ENCODE data around the gene MND1. TPM values are rescaled to one million over a fixed set of nuclear protein-coding genes. Genes with fewer than 3 reads are reported as not detected.
A peak's percentile ranks its signal among the peaks of the same experiment; 100 is the strongest.

Gene MND1, protein sequence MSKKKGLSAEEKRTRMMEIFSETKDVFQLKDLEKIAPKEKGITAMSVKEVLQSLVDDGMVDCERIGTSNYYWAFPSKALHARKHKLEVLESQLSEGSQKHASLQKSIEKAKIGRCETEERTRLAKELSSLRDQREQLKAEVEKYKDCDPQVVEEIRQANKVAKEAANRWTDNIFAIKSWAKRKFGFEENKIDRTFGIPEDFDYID
- polyA plus RNA-seq (ENCODE audit: insufficient read length in 3 of 3), result 10 to 100 TPM; 16.9 to 20.4 (median 20.3) TPM

GRCh38 chr4:153344131-153345011, at the start of gene MND1:
MND1 (plus strand) TSS chr4:153344688; CDS start chr4:153344738, 50 bp downstream.
- peak; percentile 62 to 83 (median 81) for DNase-seq (ENCODE audit: low read depth in 3 of 3, low spot score in 2 of 3)

- no peak for DNase-seq (ENCODE audit: low read depth in 3 of 3, low spot score in 2 of 3)
Observed at GRCh38 chr4:153295131-153295755, 49.2 kb upstream of the MND1 start.

DNA sequence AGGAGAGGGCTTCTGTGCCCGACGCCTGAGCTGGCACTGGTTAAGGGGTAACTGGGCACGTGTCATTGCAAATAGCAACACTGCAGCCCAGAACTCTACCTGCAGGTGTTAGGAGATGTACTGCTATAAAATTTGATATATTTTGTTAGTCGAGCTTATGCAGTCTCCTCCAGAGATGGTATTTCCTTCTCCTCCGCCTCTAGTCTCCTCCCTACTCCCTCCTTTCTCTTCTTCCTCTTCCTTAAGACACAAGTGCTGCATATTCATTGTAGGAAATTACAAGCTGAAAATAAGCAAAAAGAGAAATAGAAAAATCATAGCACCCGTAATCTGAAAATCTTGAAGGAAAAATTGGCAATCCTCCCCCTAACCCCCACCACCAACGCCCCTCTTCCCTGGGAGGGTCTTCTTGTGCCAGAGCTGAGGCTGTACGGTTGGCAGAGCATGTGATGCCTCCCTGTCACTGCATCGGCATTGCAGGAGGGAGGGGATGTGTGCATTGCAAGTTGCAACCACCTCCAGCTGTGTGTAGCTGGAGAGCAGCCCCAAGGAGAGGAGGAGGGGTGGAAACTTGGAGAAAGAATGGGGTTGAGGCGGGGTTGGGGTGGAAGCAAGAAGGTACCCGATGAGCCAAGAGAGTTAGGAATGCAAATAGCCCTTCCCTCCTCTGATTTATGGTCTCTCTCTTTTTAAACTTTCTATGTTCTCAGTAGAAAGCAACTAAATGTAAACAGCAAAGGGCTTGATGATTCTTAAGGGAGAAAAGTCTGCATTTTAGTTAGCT, 48.3 kb upstream of the MND1 start:
- DNase-seq (ENCODE audit: low read depth in 3 of 3, low spot score in 2 of 3), result peak; percentile 23 to 41 (median 31)

DNA sequence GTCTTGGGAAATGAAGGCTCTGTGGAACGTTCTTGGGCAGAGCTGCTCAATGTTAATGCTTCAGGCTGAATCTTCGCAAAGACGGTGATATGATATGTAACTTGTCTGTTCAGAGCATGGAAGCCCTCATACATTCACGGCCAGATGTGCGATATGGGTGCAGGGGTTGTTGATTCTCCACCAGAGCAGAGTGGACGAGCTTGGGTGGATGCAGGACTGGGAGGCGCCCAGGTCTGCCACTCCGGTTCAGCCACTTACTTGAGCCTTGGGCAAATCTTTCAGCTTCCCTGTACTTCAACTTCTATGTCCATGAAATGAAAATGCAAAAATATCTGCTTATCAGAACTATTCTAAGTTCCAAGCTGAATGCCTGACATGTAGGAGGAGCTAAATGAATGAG, 47.4 kb upstream of the MND1 start:
- no peak for DNase-seq (ENCODE audit: low read depth in 3 of 3, low spot score in 2 of 3)

DNA sequence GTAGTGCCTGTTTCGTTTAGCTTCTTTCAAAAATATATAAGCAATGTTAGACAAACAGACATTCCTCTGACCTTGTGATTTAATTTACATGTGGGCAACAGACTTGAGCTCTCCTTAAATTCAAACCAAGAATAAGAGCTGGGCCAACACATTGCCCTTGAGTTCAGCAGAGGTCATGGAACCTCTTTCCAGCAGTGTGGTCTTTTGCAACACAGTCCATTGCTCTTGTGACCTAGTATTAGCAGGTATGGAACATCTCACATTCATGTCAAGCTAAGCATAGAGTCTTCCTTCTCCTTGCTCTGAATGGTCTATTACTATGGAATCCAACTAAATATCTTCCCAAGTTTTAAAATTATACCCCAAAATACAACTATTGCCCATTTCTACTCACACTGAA, 33.7 kb upstream of the MND1 start:
- no peak for DNase-seq (ENCODE audit: low read depth in 3 of 3, low spot score in 2 of 3)

DNA sequence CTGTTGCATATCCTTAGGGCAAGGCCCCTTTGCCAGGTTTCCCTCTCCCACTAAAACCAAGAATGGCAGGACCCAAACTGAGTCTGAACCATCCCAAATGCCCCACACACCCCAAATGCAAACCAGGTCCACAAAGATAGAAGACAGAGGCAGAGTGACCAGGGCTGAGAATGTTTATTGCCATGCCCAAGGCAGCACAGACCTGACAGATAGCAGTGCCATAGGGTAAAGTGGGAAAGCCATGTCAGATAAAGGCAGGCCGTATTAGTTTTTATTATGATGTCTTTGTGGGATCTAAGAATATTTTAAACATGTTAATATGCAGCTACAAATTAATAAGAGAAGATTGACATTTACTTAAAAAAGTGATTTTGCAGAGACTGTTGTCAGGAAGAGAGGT, 29.6 kb upstream of the MND1 start:
- no peak for DNase-seq (ENCODE audit: low read depth in 3 of 3, low spot score in 2 of 3)

DNA sequence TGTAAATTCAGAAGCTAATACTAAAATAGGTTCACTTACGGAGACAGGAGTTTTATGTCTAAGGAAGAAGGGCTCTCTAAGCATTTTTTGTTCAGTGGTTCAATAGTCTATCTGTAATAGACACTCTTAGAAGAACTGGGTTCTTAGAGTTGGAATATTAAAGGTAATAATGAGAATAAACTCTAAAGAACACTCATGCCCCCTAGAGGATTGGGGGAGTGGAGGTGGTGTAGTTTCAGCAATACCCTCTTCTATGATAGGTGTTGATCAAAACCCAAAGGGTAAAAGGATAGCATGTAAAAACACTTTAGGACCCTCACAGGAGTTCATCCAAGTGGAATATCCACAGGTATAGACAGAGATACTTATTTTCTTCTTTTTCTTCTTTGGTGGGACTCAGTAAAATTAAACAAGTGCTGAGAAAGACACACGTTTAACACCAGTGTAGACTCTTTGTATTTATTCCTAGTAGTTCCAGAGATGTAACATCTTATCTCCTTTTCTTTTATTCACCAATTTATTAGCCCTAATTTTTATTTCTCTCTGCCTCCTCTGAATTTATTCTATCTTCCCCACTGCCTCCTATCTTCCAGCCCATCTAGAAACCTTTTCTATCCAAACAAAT, 25.7 kb upstream of the MND1 start:
- peak in 1 of 3 donors; percentile 40 for DNase-seq (ENCODE audit: low read depth in 3 of 3, low spot score in 2 of 3)

DNA sequence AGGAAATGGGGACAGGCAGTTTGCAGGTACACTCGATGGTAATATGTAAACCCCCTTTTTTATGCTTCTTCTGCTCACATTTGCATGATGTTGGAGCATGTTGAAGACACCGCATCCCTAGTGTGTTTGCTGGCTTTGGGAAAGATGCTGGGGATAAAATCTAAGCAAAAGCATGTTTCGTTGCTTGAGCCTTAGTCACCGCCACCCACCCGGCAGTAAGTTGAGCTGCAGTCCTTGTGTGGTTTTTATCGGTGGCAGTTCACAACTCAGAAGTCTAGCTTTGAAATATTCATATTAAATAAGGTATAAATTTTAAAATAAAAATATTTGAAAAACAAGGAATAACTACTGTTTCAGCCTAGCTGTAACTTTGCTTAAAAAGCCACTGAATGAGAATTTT, 21.7 kb upstream of the MND1 start:
- no peak for DNase-seq (ENCODE audit: low read depth in 3 of 3, low spot score in 2 of 3)

- DNase-seq (ENCODE audit: low read depth in 3 of 3, low spot score in 2 of 3), result no peak
Observed at GRCh38 chr4:153324046-153324445, 20.4 kb upstream of the MND1 start.

DNA sequence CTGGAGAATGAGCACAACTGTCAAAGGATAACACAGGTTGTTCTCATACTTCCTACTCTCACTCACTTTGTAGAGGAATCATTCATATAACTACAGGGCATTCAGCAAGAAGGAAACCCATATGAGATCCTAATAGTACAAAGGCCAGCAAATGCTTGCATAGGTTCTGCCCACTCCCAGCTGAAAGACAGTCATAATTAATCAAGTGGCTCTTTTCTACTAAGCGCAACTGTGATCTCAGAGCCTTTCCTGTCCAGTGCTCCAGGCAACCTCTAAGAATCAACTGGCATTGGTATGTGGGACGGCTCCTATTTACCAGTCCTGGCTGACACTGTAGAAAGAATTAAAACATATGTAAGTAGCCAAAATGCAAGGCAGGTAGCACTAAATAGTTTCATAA, 18.9 kb upstream of the MND1 start:
- no peak for DNase-seq (ENCODE audit: low read depth in 3 of 3, low spot score in 2 of 3)

DNA sequence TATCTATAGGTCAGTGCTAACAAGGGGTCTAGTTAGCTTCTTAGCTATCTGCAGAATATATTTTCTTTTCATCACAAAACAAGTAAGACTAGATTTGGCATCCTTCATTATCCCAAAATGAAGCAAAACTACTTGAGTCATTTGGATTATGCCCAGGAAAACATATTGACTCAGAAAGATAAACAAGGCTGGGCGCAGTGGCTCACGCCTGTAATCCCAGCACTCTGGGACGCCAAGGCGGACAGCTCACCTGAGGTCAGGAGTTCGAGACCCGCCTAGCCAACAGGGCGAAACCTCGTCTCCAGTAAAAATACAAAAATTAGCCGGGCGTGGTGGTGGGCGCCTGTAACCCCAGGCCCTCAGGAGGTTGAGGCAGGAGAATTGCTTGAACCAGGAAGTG, 18.0 kb upstream of the MND1 start:
- DNase-seq (ENCODE audit: low read depth in 3 of 3, low spot score in 2 of 3), result no peak

DNA sequence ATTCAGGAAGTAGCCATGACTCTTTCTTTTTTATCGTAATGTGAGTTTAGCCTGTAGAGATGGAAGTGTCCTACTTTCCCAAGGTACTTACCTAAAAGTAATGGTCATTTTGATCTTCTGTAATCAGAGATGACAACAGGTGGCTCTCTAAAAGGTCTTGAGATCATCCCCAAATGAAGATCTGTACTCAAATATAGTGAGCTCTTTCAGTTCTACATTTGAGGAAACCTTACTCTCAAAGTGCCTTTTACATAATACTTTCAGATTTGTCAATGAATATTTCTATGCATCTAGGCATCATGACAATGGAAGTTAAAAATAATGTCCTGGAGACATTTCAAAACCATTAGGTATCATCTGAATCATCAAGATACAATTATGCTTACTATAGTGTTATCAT, 17.2 kb upstream of the MND1 start:
- DNase-seq (ENCODE audit: low read depth in 3 of 3, low spot score in 2 of 3), result no peak

- DNase-seq (ENCODE audit: low read depth in 3 of 3, low spot score in 2 of 3), result no peak
Observed at GRCh38 chr4:153332936-153333335, 11.6 kb upstream of the MND1 start.

DNA sequence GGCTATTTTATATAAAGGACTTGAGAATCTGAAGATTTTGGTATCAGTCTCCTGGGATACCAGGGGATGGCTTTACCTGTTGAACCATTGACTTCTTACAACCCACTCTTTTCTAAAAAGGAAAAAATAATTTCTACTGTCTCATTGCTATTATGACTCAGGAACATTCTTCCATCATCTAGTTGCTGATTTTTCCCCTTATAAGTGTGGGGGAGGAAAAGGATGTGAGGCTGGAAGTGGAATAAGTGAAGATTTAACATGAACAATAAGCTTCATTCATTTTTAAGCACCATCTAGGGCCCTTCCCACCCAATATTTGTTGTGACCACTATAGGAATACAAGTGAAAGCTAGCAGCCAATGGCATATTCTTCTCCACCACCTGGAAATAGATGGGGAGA, 10.6 kb upstream of the MND1 start:
- no peak for DNase-seq (ENCODE audit: low read depth in 3 of 3, low spot score in 2 of 3)

GRCh38 chr4:153335665-153336064, 8.8 kb upstream of the MND1 start:
- no peak for DNase-seq (ENCODE audit: low read depth in 3 of 3, low spot score in 2 of 3)

DNA sequence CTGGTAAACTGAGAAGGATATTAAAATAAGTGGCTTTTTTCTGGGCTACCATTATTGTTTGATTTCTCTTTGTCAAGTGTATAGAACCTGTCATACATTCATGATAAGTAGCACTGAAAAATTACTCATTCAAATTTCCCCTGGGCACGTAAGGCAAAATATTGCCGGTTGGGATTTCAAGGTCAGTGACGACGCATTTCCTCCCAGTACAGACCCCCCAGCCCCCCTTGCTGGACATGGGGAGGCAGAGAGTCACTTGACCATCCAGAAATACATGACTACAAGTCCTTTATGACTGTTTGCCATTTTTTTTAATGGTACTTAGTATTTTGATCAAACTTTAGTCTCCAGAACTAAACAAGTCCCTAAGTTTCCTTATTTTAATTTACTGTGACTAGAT, 6.8 kb upstream of the MND1 start:
- no peak for DNase-seq (ENCODE audit: low read depth in 3 of 3, low spot score in 2 of 3)

DNA sequence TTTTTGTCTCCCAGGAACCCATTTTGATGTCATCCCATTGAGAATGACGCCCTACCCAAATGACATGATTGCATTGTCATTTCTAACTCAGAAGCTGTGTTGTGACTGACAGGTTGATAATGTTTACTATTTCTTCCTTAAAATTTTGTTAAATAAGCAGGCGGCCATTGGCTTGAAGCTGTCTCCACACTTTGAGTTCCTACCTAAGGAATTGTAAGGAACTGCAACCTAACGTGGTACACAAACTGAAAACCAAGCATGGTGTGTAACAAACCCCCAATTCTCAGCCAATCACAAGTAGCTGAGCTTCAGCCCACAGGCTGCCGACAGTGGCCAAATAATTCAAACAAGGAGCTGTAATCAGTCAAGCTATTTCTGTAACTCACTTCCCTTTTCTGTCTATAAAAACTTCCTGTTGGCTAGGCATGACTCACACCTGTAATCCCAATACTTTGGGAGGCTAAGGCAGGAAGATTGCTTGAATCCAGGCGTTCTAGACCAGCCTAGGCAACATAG, 2.9 kb upstream of the MND1 start:
- DNase-seq (ENCODE audit: low read depth in 3 of 3, low spot score in 2 of 3), result no peak

- no peak for DNase-seq (ENCODE audit: low read depth in 3 of 3, low spot score in 2 of 3)
Observed at GRCh38 chr4:153342751-153343552, 1.5 kb upstream of the MND1 start.
